Esophagus muscularis mucosa (tissue), 4 donors: ENCODE results near the gene NUP205. TPM values are rescaled to one million over a fixed set of nuclear protein-coding genes. Genes with fewer than 3 reads are reported as not detected.
A peak's percentile ranks its signal among the peaks of the same experiment; 100 is the strongest.

ENCODE experiments used
- DNase-seq: peaks from one replicate; pipeline ENCODE4 v3.0.0-alpha.2; 2017; ENCODE audit errors: extremely low spot score
- H3K27ac ChIP-seq, 4 donors: fragments of 200-600 bp; sonication (generic); replicated peaks in 1 of 4; 1 replicate in 3 of 4; 2 replicates in 1 of 4; pipeline ENCODE4 v1.5.1; 2016 to 2019; ENCODE audit warnings: mild to moderate bottlenecking in 1 of 4
- H3K27me3 ChIP-seq, 4 donors: fragments of 200-600 bp; sonication (generic); one replicate each; pipeline versions ENCODE4 v1.5.1 to v1.6.0; 2016 to 2019
- H3K36me3 ChIP-seq, 4 donors: fragments of 200-600 bp; sonication (generic); one replicate each; pipeline ENCODE4 v1.5.1; 2016 to 2019
- H3K4me1 ChIP-seq, 4 donors: fragments of 200-600 bp; sonication (generic); one replicate each; pipeline ENCODE4 v1.5.1; 2016 to 2019
- H3K4me3 ChIP-seq, 4 donors: fragments of 200-600 bp; sonication (generic); 1 replicate in 2 of 4; 2 replicates in 2 of 4; pipeline ENCODE4 v1.5.1; 2016 to 2019; ENCODE audit warnings: mild to moderate bottlenecking in 4 of 4, moderate library complexity in 1 of 4
- H3K9me3 ChIP-seq, 4 donors: fragments of 200-600 bp; sonication (generic); 1 replicate in 3 of 4; 2 replicates in 1 of 4; pipeline ENCODE4 v1.5.1; 2016 to 2019
- CTCF ChIP-seq, 3 experiments: fragments of 200-600 bp in 2 of 3; fragments of 450-650 bp in 1 of 3; sonication (generic) in 2 of 3; IDR thresholded peaks; one replicate each; pipeline ENCODE4 v1.5.1; 2017 to 2019; ENCODE audit warnings: antibody characterized with exemption in 3 of 3, mild to moderate bottlenecking in 2 of 3, moderate library complexity in 1 of 3
- EP300 ChIP-seq: sonication (generic); formaldehyde crosslinking; IDR thresholded peaks from one replicate; pipeline ENCODE4 v1.6.1; 2017; ENCODE audit warnings: antibody characterized with exemption
- POLR2A ChIP-seq: fragments of 450-650 bp; IDR thresholded peaks from one replicate; pipeline ENCODE4 v1.6.1; 2017; ENCODE audit warnings: antibody characterized with exemption, moderate library complexity, mild to moderate bottlenecking, low read depth
- POLR2AphosphoS5 ChIP-seq, 2 donors: sonication (generic); formaldehyde crosslinking; IDR thresholded peaks; one replicate each; pipeline ENCODE4 v1.6.1; 2017; ENCODE audit warnings: antibody characterized with exemption in 2 of 2
- WGBS: methylation state at CpG from one replicate; pipeline ENCODE4 v1.1.5; 2018; 5-methylcytosine and 5-hydroxymethylcytosine counted together
- intact Hi-C: fragments of 100-400 bp; cut with DNase I; formaldehyde crosslinking; loops from one replicate; pipeline ENCODE4 v1.15.1; 2023
- total RNA-seq, 4 donors: library from RNA; depleted of rRNA; stranded (reverse); fragments of >200 nt; gene quantifications; one replicate each; pipeline versions ENCODE4 v1.1.0 to v1.2.1, GENCODE V29; 2016

Gene NUP205
- total RNA-seq, 4 donors from 2014 or later, result 23.3 to 39.9 (median 34.7) TPM

- DNase-seq, result no peak
- Histone ChIP-seq H3K36me3 (peaks cover 11 to 92% (median 71%) of the 10 kb centered on the region in 4 donors), H3K4me1 (peaks cover 0 to 5% (median 4%) of the 10 kb centered on the region in 4 donors), H3K27me3 (no peaks in the 10 kb centered on the region), H3K9me3 (no peaks in the 10 kb centered on the region), H3K27ac (no peak overlapping the region), H3K4me3 (no peak overlapping the region)
- intact Hi-C loops, result loop anchor here (2.0 kb wide), 1 partner anchor 363 kb away; no protein-coding TSS in a partner anchor
- no peak for TF ChIP-seq POLR2AphosphoS5 (IDR thresholded peaks at IDR 0.05)
- 91% methylated on average over 3 of the region's 3 CpGs for WGBS
These were observed 86.4 kb downstream of the NUP205 start for GRCh38 chr7:135644154-135644553.

DNA sequence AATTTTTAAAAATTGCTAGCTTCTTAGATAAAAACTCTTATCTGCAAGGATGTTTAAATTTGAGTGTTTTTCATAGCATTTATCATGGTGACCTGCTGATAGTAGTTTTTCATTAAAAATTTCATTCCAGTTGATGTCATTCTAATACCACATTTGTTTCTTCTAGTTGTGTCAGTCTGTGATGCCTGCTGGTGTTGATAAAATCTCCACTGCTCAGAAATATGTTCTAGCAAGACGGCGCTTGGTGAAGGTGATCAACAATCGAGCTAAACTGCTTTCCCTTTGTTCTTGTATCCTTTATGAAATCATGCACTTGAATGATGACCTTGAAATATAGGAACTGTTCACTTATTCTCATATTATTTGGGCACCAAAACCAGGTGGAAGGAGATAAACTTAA is 87.0 kb downstream of the NUP205 start:
- Histone ChIP-seq H3K4me3 (no peak overlapping the region), H3K4me1 (peaks cover 0 to 5% (median 4%) of the 10 kb centered on the region in 4 donors), H3K9me3 (no peaks in the 10 kb centered on the region), H3K27ac (no peak overlapping the region), H3K27me3 (no peaks in the 10 kb centered on the region), H3K36me3 (peaks cover 9 to 92% (median 67%) of the 10 kb centered on the region in 4 donors)
- TF ChIP-seq CTCF (IDR thresholded peaks at IDR 0.05), result no peak
- TF ChIP-seq EP300, result no peak
- no peak for TF ChIP-seq POLR2AphosphoS5 (IDR thresholded peaks at IDR 0.05)
- TF ChIP-seq POLR2A, result no peak
- no peak for DNase-seq
- WGBS, result 71% methylated on average over 3 of the region's 3 CpGs
- intact Hi-C loops, result loop anchor here (2.0 kb wide), 1 partner anchor 364 kb away; no protein-coding TSS in a partner anchor

- Histone ChIP-seq H3K4me1 (peaks cover 0 to 5% (median 4%) of the 10 kb centered on the region in 4 donors), H3K9me3 (no peaks in the 10 kb centered on the region), H3K27ac (no peak overlapping the region), H3K27me3 (no peaks in the 10 kb centered on the region), H3K36me3 (peaks cover 7 to 88% (median 66%) of the 10 kb centered on the region in 4 donors), H3K4me3 (no peak overlapping the region)
- TF ChIP-seq EP300 (no peak), CTCF (IDR thresholded peaks at IDR 0.05) (peak; percentile 62 to 83 (median 70)), POLR2AphosphoS5 (IDR thresholded peaks at IDR 0.05) (no peak), POLR2A (no peak)
- DNase-seq, result no peak
- WGBS, result 35% methylated on average over 6 of the region's 6 CpGs
- intact Hi-C loops, result loop anchor here (2.0 kb wide), 1 partner anchor 365 kb away; no protein-coding TSS in a partner anchor
These were observed 87.7 kb downstream of the NUP205 start for GRCh38 chr7:135645296-135645904.

- Histone ChIP-seq H3K9me3 (no peaks in the 10 kb centered on the region), H3K27me3 (no peaks in the 10 kb centered on the region), H3K4me1 (peaks cover 0 to 5% (median 4%) of the 10 kb centered on the region in 4 donors), H3K36me3 (peaks cover 7 to 73% (median 47%) of the 10 kb centered on the region in 4 donors), H3K27ac (no peak overlapping the region), H3K4me3 (no peak overlapping the region)
- DNase-seq, result no peak
- TF ChIP-seq POLR2A (no peak), EP300 (no peak)
- intact Hi-C loops, result no loop called here
- WGBS, result 90% methylated on average over 1 of the region's 1 CpG
These were observed 90.0 kb downstream of the NUP205 start for GRCh38 chr7:135647755-135648154.

- intact Hi-C loops, result no loop called here
- no peaks in the 10 kb centered on the region for H3K27me3 ChIP-seq
- no peaks in the 10 kb centered on the region for H3K9me3 ChIP-seq
- H3K4me1 ChIP-seq, result peaks cover 0 to 5% (median 4%) of the 10 kb centered on the region in 4 donors
- H3K36me3 ChIP-seq, result peaks cover 4 to 69% (median 42%) of the 10 kb centered on the region in 4 donors
- no peak for DNase-seq
- WGBS, result 89% methylated on average over 7 of the region's 7 CpGs
- H3K4me3 ChIP-seq, result no peak overlapping the region
- no peak overlapping the region for H3K27ac ChIP-seq
- TF ChIP-seq POLR2AphosphoS5 (IDR thresholded peaks at IDR 0.05) (no peak), CTCF (IDR thresholded peaks at IDR 0.05) (no peak), EP300 (no peak), POLR2A (no peak)
These were observed 90.5 kb downstream of the NUP205 start for GRCh38 chr7:135648235-135648634.
